ENCODE results near the gene EFNA5.

DNA sequence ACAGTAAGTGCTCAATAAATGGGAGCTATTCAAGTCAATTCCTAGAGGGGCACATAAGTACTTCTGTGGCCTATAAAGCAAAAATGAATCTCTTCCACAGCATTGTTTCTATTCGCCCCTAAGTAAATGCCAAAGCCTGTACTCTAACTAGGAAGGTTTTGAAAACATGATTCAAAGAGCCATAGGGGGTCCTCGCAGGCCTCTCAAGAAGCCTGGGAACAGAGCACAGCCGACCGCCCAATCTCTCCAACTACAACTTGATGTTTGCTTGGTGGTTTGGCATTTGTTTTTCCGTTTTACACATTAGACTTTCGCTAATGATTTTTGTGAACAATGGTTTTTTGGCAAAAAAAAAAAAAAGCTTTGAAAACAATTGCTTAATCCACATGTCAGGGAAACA lies 19.4 kb downstream of the EFNA5 start:
- TF ChIP-seq RAD21 (conservative IDR thresholded peaks at IDR 0.05) (no peak), MXI1 (conservative IDR thresholded peaks at IDR 0.05; ENCODE audit: poor library complexity, severe bottlenecking) (no peak), SMC3 (conservative IDR thresholded peaks at IDR 0.05; ENCODE audit: poor library complexity) (no peak), EZH2 (IDR thresholded peaks at IDR 0.05; ENCODE audit: borderline replicate concordance, insufficient read depth, low read length, poor library complexity, severe bottlenecking) (no peak)
- TF ChIP-seq, protein P1, sequence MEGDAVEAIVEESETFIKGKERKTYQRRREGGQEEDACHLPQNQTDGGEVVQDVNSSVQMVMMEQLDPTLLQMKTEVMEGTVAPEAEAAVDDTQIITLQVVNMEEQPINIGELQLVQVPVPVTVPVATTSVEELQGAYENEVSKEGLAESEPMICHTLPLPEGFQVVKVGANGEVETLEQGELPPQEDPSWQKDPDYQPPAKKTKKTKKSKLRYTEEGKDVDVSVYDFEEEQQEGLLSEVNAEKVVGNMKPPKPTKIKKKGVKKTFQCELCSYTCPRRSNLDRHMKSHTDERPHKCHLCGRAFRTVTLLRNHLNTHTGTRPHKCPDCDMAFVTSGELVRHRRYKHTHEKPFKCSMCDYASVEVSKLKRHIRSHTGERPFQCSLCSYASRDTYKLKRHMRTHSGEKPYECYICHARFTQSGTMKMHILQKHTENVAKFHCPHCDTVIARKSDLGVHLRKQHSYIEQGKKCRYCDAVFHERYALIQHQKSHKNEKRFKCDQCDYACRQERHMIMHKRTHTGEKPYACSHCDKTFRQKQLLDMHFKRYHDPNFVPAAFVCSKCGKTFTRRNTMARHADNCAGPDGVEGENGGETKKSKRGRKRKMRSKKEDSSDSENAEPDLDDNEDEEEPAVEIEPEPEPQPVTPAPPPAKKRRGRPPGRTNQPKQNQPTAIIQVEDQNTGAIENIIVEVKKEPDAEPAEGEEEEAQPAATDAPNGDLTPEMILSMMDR (IDR thresholded peaks at IDR 0.05; ENCODE audit: poor library complexity, severe bottlenecking), result no peak
- TF ChIP-seq, protein P2, sequence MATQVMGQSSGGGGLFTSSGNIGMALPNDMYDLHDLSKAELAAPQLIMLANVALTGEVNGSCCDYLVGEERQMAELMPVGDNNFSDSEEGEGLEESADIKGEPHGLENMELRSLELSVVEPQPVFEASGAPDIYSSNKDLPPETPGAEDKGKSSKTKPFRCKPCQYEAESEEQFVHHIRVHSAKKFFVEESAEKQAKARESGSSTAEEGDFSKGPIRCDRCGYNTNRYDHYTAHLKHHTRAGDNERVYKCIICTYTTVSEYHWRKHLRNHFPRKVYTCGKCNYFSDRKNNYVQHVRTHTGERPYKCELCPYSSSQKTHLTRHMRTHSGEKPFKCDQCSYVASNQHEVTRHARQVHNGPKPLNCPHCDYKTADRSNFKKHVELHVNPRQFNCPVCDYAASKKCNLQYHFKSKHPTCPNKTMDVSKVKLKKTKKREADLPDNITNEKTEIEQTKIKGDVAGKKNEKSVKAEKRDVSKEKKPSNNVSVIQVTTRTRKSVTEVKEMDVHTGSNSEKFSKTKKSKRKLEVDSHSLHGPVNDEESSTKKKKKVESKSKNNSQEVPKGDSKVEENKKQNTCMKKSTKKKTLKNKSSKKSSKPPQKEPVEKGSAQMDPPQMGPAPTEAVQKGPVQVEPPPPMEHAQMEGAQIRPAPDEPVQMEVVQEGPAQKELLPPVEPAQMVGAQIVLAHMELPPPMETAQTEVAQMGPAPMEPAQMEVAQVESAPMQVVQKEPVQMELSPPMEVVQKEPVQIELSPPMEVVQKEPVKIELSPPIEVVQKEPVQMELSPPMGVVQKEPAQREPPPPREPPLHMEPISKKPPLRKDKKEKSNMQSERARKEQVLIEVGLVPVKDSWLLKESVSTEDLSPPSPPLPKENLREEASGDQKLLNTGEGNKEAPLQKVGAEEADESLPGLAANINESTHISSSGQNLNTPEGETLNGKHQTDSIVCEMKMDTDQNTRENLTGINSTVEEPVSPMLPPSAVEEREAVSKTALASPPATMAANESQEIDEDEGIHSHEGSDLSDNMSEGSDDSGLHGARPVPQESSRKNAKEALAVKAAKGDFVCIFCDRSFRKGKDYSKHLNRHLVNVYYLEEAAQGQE (IDR thresholded peaks at IDR 0.05; ENCODE audit: borderline replicate concordance), result no peak

Data from neural cell (in vitro differentiated cells).